Rectal smooth muscle tissue (tissue), 1 donor: ENCODE data around the gene THSD4.

Source experiments
- H3K27ac ChIP-seq: one replicate; pipeline ENCODE4 v1.7.0; 2013; ENCODE audit warnings: low read depth, low read length, inconsistent platforms
- H3K27me3 ChIP-seq: one replicate; pipeline ENCODE4 v1.7.0; 2013; ENCODE audit warnings: low read length; ENCODE audit not compliant: control insufficient read depth, insufficient read depth
- H3K36me3 ChIP-seq: one replicate; pipeline ENCODE4 v1.7.0; 2013; ENCODE audit warnings: low read length; ENCODE audit not compliant: control insufficient read depth, insufficient read depth
- H3K4me1 ChIP-seq: one replicate; pipeline ENCODE4 v1.7.0; 2013; ENCODE audit warnings: low read length; ENCODE audit not compliant: control insufficient read depth, insufficient read depth
- H3K4me3 ChIP-seq: one replicate; pipeline ENCODE4 v1.7.0; 2013; ENCODE audit warnings: low read length
- H3K9ac ChIP-seq: one replicate; pipeline ENCODE4 v1.7.0; 2013; ENCODE audit warnings: low read length

THSD4 gene

GRCh38 chr15:71565006-71565405, 449.7 kb downstream of the THSD4 start:
- Histone ChIP-seq H3K27me3 (no peaks in the 10 kb centered on the region), H3K27ac (no peak overlapping the region), H3K4me1 (no peaks in the 10 kb centered on the region), H3K4me3 (no peak overlapping the region), H3K9ac (no peak overlapping the region), H3K36me3 (no peaks in the 10 kb centered on the region)

GRCh38 chr15:71565631-71566160, 450.4 kb downstream of the THSD4 start:
- Histone ChIP-seq H3K4me3 (no peak overlapping the region), H3K4me1 (no peaks in the 10 kb centered on the region), H3K27me3 (no peaks in the 10 kb centered on the region), H3K36me3 (no peaks in the 10 kb centered on the region), H3K27ac (no peak overlapping the region), H3K9ac (no peak overlapping the region)

GRCh38 chr15:71566226-71566625, 451.0 kb downstream of the THSD4 start:
- Histone ChIP-seq H3K36me3 (no peaks in the 10 kb centered on the region), H3K4me1 (no peaks in the 10 kb centered on the region), H3K27me3 (no peaks in the 10 kb centered on the region), H3K27ac (no peak overlapping the region), H3K4me3 (no peak overlapping the region), H3K9ac (no peak overlapping the region)

- Histone ChIP-seq H3K4me3 (no peak overlapping the region), H3K27me3 (no peaks in the 10 kb centered on the region), H3K9ac (no peak overlapping the region), H3K27ac (no peak overlapping the region), H3K4me1 (no peaks in the 10 kb centered on the region), H3K36me3 (no peaks in the 10 kb centered on the region)
Measured at GRCh38 chr15:71567173-71567572, 451.9 kb downstream of the THSD4 start.

GRCh38 chr15:71568227-71568626, 453.0 kb downstream of the THSD4 start:
- Histone ChIP-seq H3K27me3 (no peaks in the 10 kb centered on the region), H3K9ac (no peak overlapping the region), H3K27ac (no peak overlapping the region), H3K36me3 (no peaks in the 10 kb centered on the region), H3K4me3 (no peak overlapping the region), H3K4me1 (no peaks in the 10 kb centered on the region)

GRCh38 chr15:71570736-71571135, 455.5 kb downstream of the THSD4 start:
- Histone ChIP-seq H3K4me3 (no peak overlapping the region), H3K9ac (no peak overlapping the region), H3K27me3 (no peaks in the 10 kb centered on the region), H3K4me1 (no peaks in the 10 kb centered on the region), H3K36me3 (no peaks in the 10 kb centered on the region), H3K27ac (no peak overlapping the region)

- H3K27me3 ChIP-seq, result no peaks in the 10 kb centered on the region
- H3K36me3 ChIP-seq, result no peaks in the 10 kb centered on the region
- H3K4me1 ChIP-seq, result no peaks in the 10 kb centered on the region
- no peak overlapping the region for H3K4me3 ChIP-seq
- H3K9ac ChIP-seq, result no peak overlapping the region
- no peak overlapping the region for H3K27ac ChIP-seq
Measured at GRCh38 chr15:71571641-71572040, 456.4 kb downstream of the THSD4 start.

GRCh38 chr15:71572452-71573053, 457.3 kb downstream of the THSD4 start:
- no peak overlapping the region for H3K27ac ChIP-seq
- H3K36me3 ChIP-seq, result no peaks in the 10 kb centered on the region
- H3K4me1 ChIP-seq, result no peaks in the 10 kb centered on the region
- H3K9ac ChIP-seq, result no peak overlapping the region
- no peaks in the 10 kb centered on the region for H3K27me3 ChIP-seq
- H3K4me3 ChIP-seq, result no peak overlapping the region

- H3K9ac ChIP-seq, result no peak overlapping the region
- no peaks in the 10 kb centered on the region for H3K4me1 ChIP-seq
- H3K4me3 ChIP-seq, result no peak overlapping the region
- H3K36me3 ChIP-seq, result no peaks in the 10 kb centered on the region
- H3K27ac ChIP-seq, result no peak overlapping the region
- H3K27me3 ChIP-seq, result no peaks in the 10 kb centered on the region
Measured at GRCh38 chr15:71573599-71573998, 458.3 kb downstream of the THSD4 start.

GRCh38 chr15:71575474-71576045, 460.3 kb downstream of the THSD4 start:
- Histone ChIP-seq H3K27ac (no peak overlapping the region), H3K36me3 (no peaks in the 10 kb centered on the region), H3K4me1 (no peaks in the 10 kb centered on the region), H3K27me3 (no peaks in the 10 kb centered on the region), H3K4me3 (no peak overlapping the region), H3K9ac (no peak overlapping the region)

- Histone ChIP-seq H3K36me3 (no peaks in the 10 kb centered on the region), H3K9ac (no peak overlapping the region), H3K27ac (no peak overlapping the region), H3K4me1 (no peaks in the 10 kb centered on the region), H3K27me3 (no peaks in the 10 kb centered on the region), H3K4me3 (no peak overlapping the region)
Measured at GRCh38 chr15:71577071-71577470, 461.8 kb downstream of the THSD4 start.

GRCh38 chr15:71581398-71581930, 466.2 kb downstream of the THSD4 start:
- H3K4me1 ChIP-seq, result no peaks in the 10 kb centered on the region
- no peaks in the 10 kb centered on the region for H3K27me3 ChIP-seq
- no peaks in the 10 kb centered on the region for H3K36me3 ChIP-seq
- no peak overlapping the region for H3K4me3 ChIP-seq
- no peak overlapping the region for H3K27ac ChIP-seq
- H3K9ac ChIP-seq, result no peak overlapping the region

GRCh38 chr15:71585159-71585558, 469.9 kb downstream of the THSD4 start:
- Histone ChIP-seq H3K4me1 (no peaks in the 10 kb centered on the region), H3K27ac (no peak overlapping the region), H3K36me3 (no peaks in the 10 kb centered on the region), H3K4me3 (no peak overlapping the region), H3K27me3 (no peaks in the 10 kb centered on the region), H3K9ac (no peak overlapping the region)
